Cardiac fibroblast (primary cell): Measurements from ENCODE around the gene AFF1.

Experiments
- DNase-seq, 2 donors: peaks; one replicate each; pipeline versions ENCODE4 v3.0.0 to v3.0.0-alpha.2; 2010; ENCODE audit warnings: low read depth in 2 of 2
- H3K4me3 ChIP-seq, 2 donors: replicated peaks in 1 of 2; 1 replicate in 1 of 2; 2 replicates in 1 of 2; pipeline ENCODE4 v1.5.1; 2011; ENCODE audit warnings: low read depth in 2 of 2, low read length in 2 of 2, mild to moderate bottlenecking in 2 of 2, moderate library complexity in 1 of 2
- TF ChIP-seq, protein P1 (sequence below): IDR thresholded peaks from one replicate; pipeline ENCODE4 v1.5.1; 2011; ENCODE audit warnings: low read depth, mild to moderate bottlenecking, low read length, inconsistent platforms

AFF1 gene

DNA sequence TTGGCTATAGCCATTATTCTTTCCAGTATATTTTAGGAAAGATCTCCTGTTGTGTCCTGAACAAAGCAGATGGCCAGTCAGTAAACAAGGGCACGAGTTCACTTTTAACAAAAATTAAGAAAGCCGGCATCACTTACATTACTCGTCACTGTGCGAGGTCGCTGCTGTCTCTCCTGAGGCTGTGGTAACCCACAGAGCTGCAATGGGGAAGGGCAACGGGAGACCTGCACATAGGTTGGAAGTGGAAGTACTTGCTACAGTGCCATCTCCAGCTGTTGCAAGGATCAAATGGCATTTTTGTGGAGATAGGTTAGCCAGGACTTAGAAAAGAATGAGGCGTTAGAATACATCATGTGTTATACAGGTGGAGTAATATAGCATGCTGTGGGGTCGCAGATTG is 153.4 kb downstream of the AFF1 start:
- H3K4me3 ChIP-seq: no peak overlapping the region
- no peak for DNase-seq
- TF ChIP-seq, protein P1, sequence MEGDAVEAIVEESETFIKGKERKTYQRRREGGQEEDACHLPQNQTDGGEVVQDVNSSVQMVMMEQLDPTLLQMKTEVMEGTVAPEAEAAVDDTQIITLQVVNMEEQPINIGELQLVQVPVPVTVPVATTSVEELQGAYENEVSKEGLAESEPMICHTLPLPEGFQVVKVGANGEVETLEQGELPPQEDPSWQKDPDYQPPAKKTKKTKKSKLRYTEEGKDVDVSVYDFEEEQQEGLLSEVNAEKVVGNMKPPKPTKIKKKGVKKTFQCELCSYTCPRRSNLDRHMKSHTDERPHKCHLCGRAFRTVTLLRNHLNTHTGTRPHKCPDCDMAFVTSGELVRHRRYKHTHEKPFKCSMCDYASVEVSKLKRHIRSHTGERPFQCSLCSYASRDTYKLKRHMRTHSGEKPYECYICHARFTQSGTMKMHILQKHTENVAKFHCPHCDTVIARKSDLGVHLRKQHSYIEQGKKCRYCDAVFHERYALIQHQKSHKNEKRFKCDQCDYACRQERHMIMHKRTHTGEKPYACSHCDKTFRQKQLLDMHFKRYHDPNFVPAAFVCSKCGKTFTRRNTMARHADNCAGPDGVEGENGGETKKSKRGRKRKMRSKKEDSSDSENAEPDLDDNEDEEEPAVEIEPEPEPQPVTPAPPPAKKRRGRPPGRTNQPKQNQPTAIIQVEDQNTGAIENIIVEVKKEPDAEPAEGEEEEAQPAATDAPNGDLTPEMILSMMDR: no peak

DNA sequence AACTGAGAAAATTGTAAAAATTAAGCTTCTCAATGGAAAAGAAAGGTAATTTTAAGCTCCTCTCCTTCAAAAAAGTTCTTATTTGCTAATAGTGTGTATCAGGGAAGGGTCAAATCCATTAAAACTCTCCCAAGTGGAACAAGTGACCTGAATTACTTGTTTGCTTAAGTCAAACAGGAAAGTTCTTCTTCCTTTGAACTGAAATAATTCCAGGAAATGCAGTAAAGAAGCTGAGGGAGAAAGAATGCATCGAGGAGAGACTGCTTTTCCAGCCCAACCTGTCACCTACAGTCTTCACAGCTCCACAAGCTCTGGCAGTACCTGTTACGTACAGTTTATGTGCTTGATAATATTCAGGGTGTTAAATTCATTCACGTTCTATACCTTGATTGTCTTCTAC is 154.6 kb downstream of the AFF1 start:
- TF ChIP-seq, protein P1: no peak
- no peak overlapping the region for H3K4me3 ChIP-seq
- DNase-seq: no peak

DNA sequence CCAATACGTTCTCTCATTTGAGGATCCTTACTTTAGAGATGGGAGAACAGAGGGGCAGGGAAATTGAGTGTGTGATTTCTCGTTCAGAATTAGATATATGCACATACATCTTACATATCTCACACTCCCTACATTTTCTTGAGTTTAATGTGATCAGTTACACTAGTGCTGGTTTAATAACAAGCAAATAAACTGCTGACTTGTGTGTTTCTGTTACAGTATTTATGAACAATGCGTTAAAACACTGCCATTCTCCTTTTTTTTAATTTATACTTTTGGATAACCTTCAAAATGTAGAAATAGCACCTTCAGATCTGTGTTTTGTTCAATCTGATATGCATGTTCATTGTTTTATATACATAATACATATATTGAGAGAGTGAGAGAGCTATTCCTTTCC is 155.5 kb downstream of the AFF1 start:
- TF ChIP-seq, protein P1: no peak
- no peak overlapping the region for H3K4me3 ChIP-seq
- no peak for DNase-seq

DNA sequence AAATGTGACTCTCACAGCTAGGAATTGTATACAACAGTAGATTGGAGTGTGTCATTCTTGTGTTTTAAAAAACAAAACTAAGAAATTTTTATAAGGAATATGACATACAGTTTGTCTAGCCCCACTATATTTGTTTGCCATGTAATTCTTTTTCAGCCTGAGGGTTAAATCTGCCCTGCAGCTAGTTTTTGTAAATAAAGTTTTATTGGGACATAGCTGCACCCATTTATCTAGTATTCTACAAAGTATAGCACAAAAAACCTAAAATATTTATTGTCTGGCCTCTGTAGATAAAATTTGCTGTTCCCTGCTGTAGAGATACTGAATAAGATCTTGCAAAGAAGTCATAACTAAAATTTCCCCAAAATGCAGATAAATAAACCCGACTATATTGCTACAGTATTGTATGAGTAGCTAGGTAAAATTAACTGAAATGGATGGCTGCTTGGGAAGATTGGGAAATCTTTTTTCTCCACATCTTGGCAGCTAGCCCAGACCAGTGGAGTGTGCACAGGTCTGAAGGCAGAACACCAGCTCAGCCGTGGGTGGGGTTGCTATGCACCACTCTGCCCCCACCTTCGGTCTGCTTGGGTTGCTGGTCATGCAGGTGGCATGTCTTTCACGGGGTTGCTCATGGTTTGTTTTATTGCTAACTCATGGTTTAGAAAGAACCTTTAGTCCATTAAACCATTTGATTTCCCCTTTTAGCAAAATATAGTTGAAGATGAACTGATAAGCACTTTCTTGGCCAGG is 157.8 kb downstream of the AFF1 start:
- peak; percentile 88 to 93 for DNase-seq
- H3K4me3 ChIP-seq: no peak overlapping the region
- TF ChIP-seq, protein P1: no peak

DNA sequence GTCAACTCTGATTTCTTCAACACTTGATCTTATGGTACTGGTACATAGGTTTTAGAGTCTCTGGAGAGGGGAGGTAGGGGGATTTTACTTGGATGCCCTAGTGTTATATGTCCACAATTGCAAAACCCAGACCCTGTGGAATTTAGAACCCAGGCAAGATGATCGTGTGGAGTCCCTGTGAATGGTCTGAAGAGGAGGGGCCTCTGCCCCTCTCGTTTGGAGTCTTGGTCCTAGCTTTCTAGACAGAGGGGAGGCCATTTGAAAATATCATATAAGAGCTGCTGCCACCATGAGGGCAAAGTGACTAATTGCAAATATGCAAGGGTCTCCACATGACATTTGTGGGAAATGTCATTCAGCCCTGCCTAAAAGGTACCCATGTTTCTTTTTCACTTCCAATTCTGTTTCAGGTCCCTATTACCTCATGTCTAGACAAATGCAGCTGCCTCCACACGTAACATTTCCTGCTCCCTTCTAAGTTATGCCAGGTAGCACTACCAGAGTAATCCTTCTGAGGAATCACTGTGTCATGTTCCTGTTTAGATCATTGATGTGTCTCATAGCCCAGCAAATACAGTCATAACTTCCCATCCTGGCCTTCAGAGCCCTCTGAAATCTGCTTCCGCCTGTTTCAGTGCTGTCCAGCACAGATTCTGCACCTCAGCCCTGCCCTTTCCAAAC is 158.8 kb downstream of the AFF1 start:
- TF ChIP-seq, protein P1: peak; percentile 43
- no peak overlapping the region for H3K4me3 ChIP-seq
- peak; percentile 69 to 79 for DNase-seq

DNA sequence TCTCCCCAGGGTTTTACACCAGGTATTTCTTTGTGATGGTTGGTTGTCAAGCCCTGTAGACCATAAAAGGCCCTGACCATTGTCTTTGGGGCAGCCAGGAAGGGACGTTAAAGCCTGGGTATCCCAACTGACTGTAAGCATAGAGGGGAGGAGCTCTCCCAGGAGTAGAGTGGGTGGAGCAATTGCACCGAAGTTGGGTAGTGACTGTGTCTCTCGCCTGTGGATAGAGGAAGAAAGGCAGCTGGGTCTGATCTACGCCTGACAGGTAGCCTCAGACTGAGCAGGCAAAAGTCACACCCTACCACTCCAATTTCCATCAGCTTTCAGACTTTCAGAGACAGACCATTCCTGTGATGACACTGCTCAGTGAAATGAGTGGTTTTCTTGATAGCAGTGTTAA is 162.3 kb downstream of the AFF1 start:
- DNase-seq: no peak
- TF ChIP-seq, protein P1: no peak

More for the DNA sequence above, 162.3 kb downstream of the AFF1 start:
- H3K4me3 ChIP-seq: no peak overlapping the region
